NCI-H2227 treated with DMSO at 0.1 percent for 48 hours (cell line): Measurements from ENCODE around the gene ARFRP1.
"Not testable (repeated sequence)": the region's sequence is repeated elsewhere in the genome, so short reads cannot be mapped to it uniquely, and the experiment has no call there.

ENCODE experiments used
- DNase-seq: peaks from one replicate; lab custom pipeline; 2025; lab: John Stamatoyannopoulos, UW

Gene ARFRP1

GRCh38 chr20:63675681-63676368, 32.0 kb downstream of the ARFRP1 start:
- no peak for DNase-seq

GRCh38 chr20:63673951-63674350, 33.8 kb downstream of the ARFRP1 start:
- DNase-seq: no peak

- DNase-seq: no peak
Observed at GRCh38 chr20:63672666-63673065, 35.1 kb downstream of the ARFRP1 start.

- DNase-seq: not testable (repeated sequence)
Observed at GRCh38 chr20:63671695-63672094, 36.1 kb downstream of the ARFRP1 start.

DNA sequence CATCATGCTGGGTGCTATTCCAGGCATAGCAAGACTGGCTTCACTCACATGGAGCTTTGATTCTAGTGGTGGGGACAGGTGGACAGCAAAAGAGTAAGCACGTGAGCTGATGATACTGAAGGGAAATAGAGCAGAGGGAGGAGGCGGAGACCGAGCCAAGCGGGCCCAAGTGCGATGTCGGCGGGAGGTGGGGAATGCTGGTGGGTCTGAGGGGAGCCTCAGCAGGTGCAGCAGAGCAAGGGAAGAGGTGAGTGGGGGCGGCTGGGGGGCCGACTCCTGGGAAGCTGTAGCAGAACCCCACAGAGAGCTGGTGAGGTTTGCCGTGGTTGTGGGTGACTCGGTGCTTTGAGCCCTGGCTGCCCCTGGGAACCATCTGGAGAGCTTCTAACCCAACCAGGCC, 39.4 kb downstream of the ARFRP1 start:
- no peak for DNase-seq

GRCh38 chr20:63667858-63668257, 39.9 kb downstream of the ARFRP1 start:
- DNase-seq: no peak

- DNase-seq: no peak
Observed at GRCh38 chr20:63665708-63666107, 42.1 kb downstream of the ARFRP1 start.

DNA sequence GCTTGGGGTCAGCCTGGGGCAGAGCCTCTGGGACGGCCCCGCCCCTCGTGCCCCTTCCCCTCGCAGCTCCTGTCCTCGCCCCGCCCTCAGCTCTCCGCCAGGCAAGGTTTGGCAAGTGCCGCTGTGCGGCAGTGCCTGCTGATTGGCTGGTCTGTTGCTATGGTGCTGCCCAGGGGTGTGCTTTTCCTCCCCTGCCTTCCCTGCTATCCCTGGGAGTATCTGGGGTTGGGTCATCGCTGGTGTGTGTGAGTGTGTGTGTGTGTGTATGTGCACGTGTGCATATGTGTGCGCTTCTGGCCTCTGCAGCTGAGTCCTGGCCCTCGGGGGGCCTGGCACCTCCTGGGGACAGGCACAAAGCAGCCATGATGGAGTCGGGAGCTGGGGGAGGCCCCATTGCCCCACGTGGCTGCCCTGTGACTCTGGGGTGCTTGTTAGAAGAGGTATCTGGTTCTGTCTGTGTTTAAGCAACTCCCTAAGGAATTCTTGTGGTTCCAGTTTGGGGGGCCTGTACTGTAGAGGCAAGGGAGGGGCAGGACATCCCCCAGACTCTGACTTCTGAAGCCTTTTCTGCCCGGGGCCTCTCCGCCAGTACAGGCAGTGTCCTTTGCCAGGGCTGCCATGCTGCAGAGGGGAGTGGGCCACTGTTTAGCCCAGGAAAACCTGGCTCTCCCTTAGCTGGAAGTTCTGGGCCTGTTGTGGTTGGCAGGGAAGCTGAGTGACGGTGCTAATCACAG, 42.7 kb downstream of the ARFRP1 start:
- DNase-seq: peak; percentile 86

DNA sequence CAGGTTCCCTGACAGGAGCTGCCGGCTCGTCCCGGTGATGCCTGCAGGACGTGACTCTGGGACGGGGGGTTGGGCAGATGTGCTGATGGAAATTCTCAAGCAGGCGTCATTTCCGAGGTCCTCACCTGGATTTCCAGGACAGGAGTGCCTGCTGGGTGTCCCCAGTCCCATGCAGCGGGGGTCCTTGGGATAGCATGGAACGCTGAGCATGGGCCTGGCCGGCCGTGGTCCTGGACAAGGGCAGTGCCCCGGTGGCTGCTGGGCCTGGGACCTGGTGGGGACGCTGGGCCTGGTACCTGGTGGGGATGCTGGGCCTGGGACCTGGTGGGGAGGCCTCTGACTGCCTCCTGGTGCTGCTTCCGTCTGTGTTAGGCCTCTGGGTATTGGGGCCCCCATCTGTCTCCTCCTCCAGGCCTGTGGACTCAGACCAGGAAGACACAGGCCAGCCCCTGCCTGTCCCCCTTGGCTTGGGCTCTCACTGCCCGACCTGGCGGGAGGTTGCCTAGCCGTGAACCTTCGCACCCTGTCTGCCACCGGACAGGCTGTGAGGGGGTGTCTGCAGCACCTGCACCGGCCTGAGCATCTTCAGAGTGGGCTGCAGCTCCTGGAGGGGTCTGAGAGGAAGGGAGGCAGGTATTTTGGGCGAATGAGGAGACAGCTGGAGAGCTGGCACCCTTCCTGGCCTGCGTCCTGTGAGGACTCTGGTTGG, 43.5 kb downstream of the ARFRP1 start:
- DNase-seq: no peak

GRCh38 chr20:63663332-63664066, 44.3 kb downstream of the ARFRP1 start:
- DNase-seq: no peak

DNA sequence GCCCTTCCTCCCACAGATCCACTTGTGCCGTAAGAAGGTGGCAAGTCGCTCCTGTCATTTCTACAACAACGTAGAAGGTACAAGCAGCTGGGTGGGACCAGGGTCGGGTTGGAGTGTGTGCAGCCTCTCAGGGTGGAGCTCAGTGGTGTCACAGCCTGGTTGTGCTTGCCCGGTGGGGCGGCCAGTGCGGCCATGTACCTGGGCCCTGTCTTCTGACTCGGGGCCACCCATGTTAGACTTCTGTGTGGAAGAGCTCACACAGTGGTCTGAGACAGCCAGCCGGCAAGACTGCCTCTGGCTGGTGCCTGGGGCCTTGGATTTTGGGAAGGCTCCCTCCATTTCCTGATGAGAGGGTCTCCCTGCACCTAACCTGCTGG, 45.0 kb downstream of the ARFRP1 start:
- DNase-seq: no peak

- DNase-seq: no peak
Observed at GRCh38 chr20:63661959-63662812, 45.6 kb downstream of the ARFRP1 start.

GRCh38 chr20:63661108-63661507, 46.7 kb downstream of the ARFRP1 start:
- no peak for DNase-seq

DNA sequence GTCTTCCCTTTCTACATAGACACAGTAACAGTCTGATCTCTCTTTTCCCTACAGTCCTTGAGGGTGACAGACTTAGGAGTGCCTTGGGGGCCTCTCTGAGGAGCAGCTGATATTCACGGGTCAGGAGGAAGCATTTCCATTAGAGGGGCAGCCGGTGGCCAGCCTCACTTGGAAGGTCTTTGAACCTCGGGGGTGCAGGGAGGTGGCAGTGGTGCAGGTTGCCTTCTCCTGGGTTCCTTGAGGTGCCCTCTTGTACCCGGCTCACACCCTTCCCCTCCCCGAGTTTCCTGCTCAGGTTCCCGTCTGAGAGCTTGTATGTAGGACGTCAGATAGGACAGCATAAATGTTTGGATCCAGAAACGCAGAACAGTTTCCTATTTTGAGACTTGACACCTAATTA, 47.2 kb downstream of the ARFRP1 start:
- no peak for DNase-seq

DNA sequence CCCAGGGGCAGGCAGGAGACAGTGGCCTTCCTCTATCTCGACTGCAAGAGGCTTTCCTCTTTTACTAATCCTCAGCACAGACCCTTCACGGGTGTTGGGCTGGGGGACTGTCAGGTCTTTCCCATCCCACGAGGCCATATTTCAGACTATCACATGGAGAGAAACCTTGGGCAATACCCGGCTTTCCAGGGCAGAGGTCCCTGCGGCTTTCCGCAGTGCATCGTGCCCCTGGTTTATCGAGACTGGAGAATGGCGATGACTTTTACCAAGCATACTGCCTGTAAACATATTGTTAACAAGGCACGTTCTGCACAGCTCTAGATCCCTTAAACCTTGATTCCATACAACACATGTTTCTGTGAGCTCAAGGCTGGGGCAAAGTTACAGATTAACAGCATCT, 47.6 kb downstream of the ARFRP1 start:
- DNase-seq: not testable (repeated sequence)

DNA sequence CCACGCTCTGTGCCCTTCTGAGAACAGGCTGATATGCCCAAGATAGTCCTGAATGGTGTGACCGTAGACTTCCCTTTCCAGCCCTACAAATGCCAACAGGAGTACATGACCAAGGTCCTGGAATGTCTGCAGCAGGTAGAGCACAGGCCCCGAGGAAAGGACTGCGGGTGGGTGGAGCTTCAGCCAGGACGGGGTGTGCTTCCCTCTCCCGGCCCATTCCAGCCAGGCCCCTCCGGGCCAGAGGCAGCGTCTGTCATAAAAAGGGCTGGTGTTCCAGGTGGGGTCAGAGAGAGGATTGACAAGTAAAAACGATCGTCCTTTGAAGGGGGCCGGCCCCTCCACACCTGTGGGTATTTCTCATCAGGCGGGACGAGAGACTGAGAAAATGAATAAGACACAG, 48.4 kb downstream of the ARFRP1 start:
- no peak for DNase-seq

DNA sequence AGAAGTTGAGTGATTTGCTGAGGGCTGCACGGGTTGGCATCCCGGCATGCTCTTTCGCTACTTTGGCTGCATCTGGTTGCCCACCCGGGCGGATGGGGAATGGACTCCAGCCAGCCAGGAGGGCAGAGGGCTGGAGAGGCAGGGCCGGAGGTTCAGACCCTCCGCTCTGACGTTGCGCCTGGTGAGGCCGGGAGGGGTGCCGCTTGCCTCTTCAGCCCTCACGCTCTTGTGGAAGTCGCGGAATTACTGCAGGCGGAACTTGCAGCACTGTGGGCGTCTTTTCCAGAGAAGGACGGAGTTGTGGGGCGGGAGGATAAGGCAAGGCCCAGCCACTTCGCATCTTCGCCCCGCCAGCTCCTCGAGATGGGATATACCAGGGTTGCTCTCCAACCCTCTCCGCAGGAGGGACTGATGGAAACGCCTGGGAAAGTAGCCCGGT, 49.0 kb downstream of the ARFRP1 start:
- no peak for DNase-seq

GRCh38 chr20:63657937-63658748, 49.6 kb downstream of the ARFRP1 start, which contains the start of gene RTEL1:
Gene RTEL1, plus strand, starts transcription at chr20:63658312. Its CDS starts 1,091 bp downstream, at chr20:63659403.
- DNase-seq: peak; percentile 97

GRCh38 chr20:63657260-63657936, 50.4 kb downstream of the ARFRP1 start:
- DNase-seq: no peak

- no peak for DNase-seq
Observed at GRCh38 chr20:63656451-63656850, 51.3 kb downstream of the ARFRP1 start.
